HepG2 (cell line): ENCODE measurements around the gene GLDC. TPM values are rescaled to one million over a fixed set of nuclear protein-coding genes. Genes with fewer than 3 reads are reported as not detected.

Experiments used
- ATF1 ChIP-seq: IDR thresholded peaks from 2 replicates; pipeline ENCODE4 v1.6.1; 2016; ENCODE audit warnings: mild to moderate bottlenecking, control low read depth
- CEBPG ChIP-seq: IDR thresholded peaks from 2 replicates; pipeline ENCODE4 v1.6.1; 2016
- EHMT2 ChIP-seq: fragments of 200-600 bp; sonication (generic); IDR thresholded peaks from 2 replicates; pipeline ENCODE4 v1.7.0; 2017; ENCODE audit warnings: antibody characterized with exemption, low read depth, low read length, borderline replicate concordance
- HDAC6 ChIP-seq: fragments of 200-600 bp; sonication (generic); IDR thresholded peaks from 2 replicates; pipeline ENCODE4 v1.7.0; 2017; ENCODE audit warnings: mild to moderate bottlenecking, antibody characterized with exemption, low read length, low read depth
- HES4 ChIP-seq: sonication (generic); formaldehyde crosslinking; IDR thresholded peaks from 2 replicates; pipeline ENCODE4 v1.9.0; 2021; ENCODE audit warnings: mild to moderate bottlenecking, missing genetic modification reagents, borderline replicate concordance
- NFIB ChIP-seq: sonication (generic); formaldehyde crosslinking; IDR thresholded peaks from 2 replicates; pipeline ENCODE4 v1.9.0; 2021; ENCODE audit warnings: missing genetic modification reagents, mild to moderate bottlenecking, borderline replicate concordance
- PRPF4 ChIP-seq: fragments of 200-400 bp; formaldehyde crosslinking; IDR thresholded peaks from 2 replicates; pipeline ENCODE4 v1.6.1; 2016; ENCODE audit warnings: low read length, low read depth; ENCODE audit not compliant: poor library complexity, severe bottlenecking
- RBM22 ChIP-seq: fragments of 200-400 bp; formaldehyde crosslinking; optimal IDR thresholded peaks from 2 replicates; pipeline ENCODE3; 2017; ENCODE audit warnings: mild to moderate bottlenecking, low read length, moderate library complexity
- TEAD3 ChIP-seq: optimal IDR thresholded peaks from 2 replicates; pipeline ENCODE3; 2016; ENCODE audit warnings: borderline replicate concordance
- ZKSCAN5 ChIP-seq: sonication (generic); formaldehyde crosslinking; IDR thresholded peaks from 2 replicates; pipeline ENCODE4 v1.5.1; 2020; ENCODE audit warnings: mild to moderate bottlenecking, missing genetic modification reagents
- ZKSCAN8 ChIP-seq: IDR thresholded peaks from 2 replicates; pipeline ENCODE4 v1.6.1; 2016; ENCODE audit warnings: borderline replicate concordance, missing genetic modification reagents, missing compliant biosample characterization
- ZNF510 ChIP-seq: sonication (generic); formaldehyde crosslinking; IDR thresholded peaks from 2 replicates; pipeline ENCODE4 v1.4.0; 2020; ENCODE audit warnings: low read depth, mild to moderate bottlenecking, missing genetic modification reagents
- ZNF572 ChIP-seq: sonication (generic); formaldehyde crosslinking; IDR thresholded peaks from 2 replicates; pipeline ENCODE4 v1.5.1; 2020; ENCODE audit warnings: mild to moderate bottlenecking, missing genetic modification reagents
- polyA plus RNA-seq, 8 experiments: library from polyadenylated mRNA; depleted of rRNA in 3 of 8; stranded (reverse) in 7 of 8; unstranded in 1 of 8; fragments of >200 nt; fragmentation: Illumina TruSeq in 4 of 8; extraction: Trizol in 4 of 8; gene quantifications; 2 replicates each; pipeline versions ENCODE4 v1.2.1 to v1.2.3, GENCODE V29; 2011 to 2016; ENCODE audit warnings: low read depth in 4 of 8, missing spikeins in 1 of 8, mixed read lengths in 1 of 8; ENCODE audit not compliant: insufficient read depth in 1 of 8
- total RNA-seq, 5 experiments: library from RNA; depleted of rRNA; stranded (reverse); fragments of >200 nt; fragmentation: Illumina TruSeq; extraction: Trizol; gene quantifications; 2 replicates each; pipeline ENCODE4 v1.2.3, GENCODE V29; 2016; ENCODE audit warnings: low read depth in 1 of 5
- TF ChIP-seq, protein P1 (sequence below): IDR thresholded peaks from 2 replicates; pipeline ENCODE4 v1.6.1; 2016; ENCODE audit warnings: mild to moderate bottlenecking, missing biosample characterization, missing genetic modification reagents
- TF ChIP-seq, protein P2 (sequence below): sonication (generic); formaldehyde crosslinking; IDR thresholded peaks from 2 replicates; pipeline ENCODE4 v1.4.0; 2020; ENCODE audit warnings: mild to moderate bottlenecking, missing genetic modification reagents
- TF ChIP-seq, protein P3 (sequence below): sonication (generic); formaldehyde crosslinking; IDR thresholded peaks from 2 replicates; pipeline ENCODE4 v1.4.0; 2020; ENCODE audit warnings: missing genetic modification reagents

GLDC gene
- total and polyA plus RNA-seq, 2 of the 13 experiments (the other 11 are each of a cell fraction or from before 2014, with no cell fraction given) = 59.3 to 115 TPM

DNA sequence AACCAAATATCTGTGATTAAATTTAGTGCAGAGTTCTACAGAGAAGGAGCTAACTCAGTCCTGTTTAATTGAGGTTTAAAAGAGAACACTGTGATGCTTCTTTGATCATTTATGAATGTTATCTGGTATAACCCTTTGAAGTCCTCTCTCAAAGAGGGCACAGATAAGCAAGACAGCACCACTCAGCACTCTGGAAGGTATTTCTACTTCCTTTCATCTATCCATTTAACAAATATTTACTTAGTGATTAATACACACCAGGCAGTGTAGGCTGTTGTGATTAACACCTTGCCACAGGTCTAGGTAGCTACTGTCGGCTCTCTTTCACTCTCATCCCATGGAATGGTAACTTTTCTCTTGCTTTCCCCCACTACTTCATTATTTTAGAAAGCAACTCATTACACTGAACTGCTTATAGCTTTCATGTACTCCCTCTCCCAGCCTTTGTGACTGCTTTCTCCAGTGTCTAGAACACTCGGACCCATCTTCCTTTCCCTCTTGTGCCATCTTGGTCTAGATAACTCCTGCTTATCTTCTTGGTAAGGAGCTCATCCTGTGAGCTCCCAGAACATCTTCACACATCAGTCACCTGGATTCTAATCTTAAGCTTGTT lies 54.7 kb downstream of the GLDC start (continued):
- TF ChIP-seq, protein P1, sequence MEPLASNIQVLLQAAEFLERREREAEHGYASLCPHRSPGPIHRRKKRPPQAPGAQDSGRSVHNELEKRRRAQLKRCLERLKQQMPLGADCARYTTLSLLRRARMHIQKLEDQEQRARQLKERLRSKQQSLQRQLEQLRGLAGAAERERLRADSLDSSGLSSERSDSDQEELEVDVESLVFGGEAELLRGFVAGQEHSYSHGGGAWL (CRISPR knock-in tag) = no peak
- TF ChIP-seq, protein P2, sequence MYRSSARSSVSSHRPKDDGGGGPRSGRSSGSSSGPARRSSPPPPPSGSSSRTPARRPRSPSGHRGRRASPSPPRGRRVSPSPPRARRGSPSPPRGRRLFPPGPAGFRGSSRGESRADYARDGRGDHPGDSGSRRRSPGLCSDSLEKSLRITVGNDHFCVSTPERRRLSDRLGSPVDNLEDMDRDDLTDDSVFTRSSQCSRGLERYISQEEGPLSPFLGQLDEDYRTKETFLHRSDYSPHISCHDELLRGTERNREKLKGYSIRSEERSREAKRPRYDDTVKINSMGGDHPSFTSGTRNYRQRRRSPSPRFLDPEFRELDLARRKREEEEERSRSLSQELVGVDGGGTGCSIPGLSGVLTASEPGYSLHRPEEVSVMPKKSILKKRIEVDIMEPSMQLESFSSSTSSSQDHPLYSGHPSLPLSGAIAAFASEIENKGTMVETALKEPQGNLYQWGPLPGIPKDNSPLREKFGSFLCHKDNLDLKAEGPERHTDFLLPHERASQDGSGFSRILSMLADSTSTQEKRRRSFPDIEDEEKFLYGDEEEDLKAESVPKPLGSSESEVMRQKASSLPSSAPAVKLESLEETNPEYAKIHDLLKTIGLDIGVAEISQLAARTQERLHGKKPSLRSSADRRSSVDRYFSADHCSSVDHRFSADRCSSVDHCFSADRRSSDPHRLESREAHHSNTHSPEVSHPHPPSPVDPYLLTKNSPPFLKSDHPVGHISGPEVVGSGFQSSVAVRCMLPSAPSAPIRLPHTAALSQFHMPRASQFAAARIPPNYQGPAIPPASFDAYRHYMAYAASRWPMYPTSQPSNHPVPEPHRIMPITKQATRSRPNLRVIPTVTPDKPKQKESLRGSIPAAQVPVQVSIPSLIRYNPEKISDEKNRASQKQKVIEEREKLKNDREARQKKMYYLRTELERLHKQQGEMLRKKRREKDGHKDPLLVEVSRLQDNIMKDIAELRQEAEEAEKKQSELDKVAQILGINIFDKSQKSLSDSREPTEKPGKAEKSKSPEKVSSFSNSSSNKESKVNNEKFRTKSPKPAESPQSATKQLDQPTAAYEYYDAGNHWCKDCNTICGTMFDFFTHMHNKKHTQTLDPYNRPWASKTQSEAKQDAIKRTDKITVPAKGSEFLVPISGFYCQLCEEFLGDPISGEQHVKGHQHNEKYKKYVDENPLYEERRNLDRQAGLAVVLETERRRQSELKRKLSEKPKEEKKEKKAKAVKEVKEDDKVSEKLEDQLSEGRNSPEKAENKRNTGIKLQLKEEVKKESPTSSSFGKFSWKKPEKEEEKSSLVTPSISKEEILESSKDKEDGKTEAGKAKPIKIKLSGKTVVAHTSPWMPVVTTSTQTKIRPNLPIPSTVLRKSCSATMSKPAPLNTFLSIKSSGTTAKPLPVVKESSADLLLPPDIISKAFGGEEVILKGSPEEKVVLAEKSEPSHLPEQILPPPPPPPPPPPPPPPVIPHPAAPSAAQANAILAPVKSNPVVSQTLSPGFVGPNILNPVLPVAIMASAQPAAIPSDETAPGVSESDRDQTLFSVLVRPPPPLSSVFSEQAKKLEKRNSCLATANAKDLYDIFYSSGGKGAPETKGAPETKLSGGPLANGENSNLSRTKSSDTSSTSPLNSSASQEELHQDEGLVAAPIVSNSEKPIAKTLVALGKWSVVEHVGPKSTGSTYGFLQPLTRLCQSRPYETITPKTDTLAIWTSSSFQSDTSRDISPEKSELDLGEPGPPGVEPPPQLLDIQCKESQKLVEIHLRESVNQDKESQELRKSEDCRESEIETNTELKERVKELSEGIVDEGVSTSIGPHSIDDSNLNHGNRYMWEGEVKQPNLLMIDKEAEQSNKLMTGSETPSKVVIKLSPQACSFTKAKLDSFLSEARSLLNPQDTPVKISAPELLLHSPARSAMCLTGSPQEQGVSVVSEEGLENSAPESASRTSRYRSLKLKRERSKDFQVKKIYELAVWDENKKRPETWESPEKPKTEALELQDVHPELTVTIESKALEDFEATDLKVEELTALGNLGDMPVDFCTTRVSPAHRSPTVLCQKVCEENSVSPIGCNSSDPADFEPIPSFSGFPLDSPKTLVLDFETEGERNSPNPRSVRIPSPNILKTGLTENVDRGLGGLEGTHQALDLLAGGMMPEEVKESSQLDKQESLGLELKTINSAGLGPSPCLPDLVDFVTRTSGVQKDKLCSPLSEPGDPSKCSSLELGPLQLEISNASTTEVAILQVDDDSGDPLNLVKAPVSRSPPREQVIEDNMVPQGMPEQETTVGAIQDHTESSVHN (CRISPR knock-in tag) = no peak
- TF ChIP-seq, protein P3, sequence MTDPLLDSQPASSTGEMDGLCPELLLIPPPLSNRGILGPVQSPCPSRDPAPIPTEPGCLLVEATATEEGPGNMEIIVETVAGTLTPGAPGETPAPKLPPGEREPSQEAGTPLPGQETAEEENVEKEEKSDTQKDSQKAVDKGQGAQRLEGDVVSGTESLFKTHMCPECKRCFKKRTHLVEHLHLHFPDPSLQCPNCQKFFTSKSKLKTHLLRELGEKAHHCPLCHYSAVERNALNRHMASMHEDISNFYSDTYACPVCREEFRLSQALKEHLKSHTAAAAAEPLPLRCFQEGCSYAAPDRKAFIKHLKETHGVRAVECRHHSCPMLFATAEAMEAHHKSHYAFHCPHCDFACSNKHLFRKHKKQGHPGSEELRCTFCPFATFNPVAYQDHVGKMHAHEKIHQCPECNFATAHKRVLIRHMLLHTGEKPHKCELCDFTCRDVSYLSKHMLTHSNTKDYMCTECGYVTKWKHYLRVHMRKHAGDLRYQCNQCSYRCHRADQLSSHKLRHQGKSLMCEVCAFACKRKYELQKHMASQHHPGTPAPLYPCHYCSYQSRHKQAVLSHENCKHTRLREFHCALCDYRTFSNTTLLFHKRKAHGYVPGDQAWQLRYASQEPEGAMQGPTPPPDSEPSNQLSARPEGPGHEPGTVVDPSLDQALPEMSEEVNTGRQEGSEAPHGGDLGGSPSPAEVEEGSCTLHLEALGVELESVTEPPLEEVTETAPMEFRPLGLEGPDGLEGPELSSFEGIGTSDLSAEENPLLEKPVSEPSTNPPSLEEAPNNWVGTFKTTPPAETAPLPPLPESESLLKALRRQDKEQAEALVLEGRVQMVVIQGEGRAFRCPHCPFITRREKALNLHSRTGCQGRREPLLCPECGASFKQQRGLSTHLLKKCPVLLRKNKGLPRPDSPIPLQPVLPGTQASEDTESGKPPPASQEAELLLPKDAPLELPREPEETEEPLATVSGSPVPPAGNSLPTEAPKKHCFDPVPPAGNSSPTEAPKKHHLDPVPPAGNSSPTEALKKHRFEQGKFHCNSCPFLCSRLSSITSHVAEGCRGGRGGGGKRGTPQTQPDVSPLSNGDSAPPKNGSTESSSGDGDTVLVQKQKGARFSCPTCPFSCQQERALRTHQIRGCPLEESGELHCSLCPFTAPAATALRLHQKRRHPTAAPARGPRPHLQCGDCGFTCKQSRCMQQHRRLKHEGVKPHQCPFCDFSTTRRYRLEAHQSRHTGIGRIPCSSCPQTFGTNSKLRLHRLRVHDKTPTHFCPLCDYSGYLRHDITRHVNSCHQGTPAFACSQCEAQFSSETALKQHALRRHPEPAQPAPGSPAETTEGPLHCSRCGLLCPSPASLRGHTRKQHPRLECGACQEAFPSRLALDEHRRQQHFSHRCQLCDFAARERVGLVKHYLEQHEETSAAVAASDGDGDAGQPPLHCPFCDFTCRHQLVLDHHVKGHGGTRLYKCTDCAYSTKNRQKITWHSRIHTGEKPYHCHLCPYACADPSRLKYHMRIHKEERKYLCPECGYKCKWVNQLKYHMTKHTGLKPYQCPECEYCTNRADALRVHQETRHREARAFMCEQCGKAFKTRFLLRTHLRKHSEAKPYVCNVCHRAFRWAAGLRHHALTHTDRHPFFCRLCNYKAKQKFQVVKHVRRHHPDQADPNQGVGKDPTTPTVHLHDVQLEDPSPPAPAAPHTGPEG (CRISPR knock-in tag) = no peak
- TF ChIP-seq ZNF572 (CRISPR knock-in tag) (no peak), ZNF510 (CRISPR knock-in tag) (no peak), CEBPG (CRISPR knock-in tag) (peak; percentile 67), PRPF4 (no peak), ZKSCAN8 (CRISPR knock-in tag) (peak; percentile 77; the same call in 1 of the 2 replicates), HDAC6 (no peak), EHMT2 (no peak), NFIB (CRISPR knock-in tag) (no peak), ZKSCAN5 (CRISPR knock-in tag) (no peak), HES4 (no peak), ATF1 (peak; percentile 66; the same call in 1 of the 2 replicates), RBM22 (no peak), TEAD3 (CRISPR knock-in tag) (peak; percentile 91)
